ENCODE results near the gene ECHS1.
"Not testable (repeated sequence)": the region's sequence is repeated elsewhere in the genome, so short reads cannot be mapped to it uniquely, and the experiment has no call there.

The ECHS1 gene

DNA sequence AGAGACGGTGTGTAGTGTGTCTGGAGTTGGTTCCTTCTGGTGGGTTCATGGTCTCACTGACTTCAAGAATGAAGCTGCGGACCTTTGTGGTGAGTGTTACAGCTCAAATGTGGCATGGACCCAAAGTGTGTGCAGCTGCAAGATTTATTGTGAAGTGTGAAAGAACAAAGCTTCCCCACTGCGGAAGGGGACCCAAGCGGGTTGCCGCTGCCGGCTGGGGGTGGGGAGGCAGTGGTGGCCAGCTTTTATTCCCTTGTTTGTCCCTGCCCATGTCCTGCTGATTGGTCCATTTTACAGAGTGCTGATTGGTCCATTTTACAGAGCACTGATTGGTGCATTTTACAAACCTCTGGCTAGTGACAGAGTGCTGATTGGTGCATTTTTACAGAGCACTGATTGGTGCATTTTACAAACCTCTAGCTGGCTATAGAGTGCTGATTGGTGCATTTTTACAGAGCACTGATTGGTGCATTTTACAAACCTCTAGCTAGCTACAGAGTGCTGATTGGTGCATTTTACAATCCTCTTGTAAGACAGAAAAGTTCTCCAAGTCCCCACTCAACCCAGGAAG is 52.2 kb downstream of the ECHS1 start:
- DNase-seq: not testable (repeated sequence)

DNA sequence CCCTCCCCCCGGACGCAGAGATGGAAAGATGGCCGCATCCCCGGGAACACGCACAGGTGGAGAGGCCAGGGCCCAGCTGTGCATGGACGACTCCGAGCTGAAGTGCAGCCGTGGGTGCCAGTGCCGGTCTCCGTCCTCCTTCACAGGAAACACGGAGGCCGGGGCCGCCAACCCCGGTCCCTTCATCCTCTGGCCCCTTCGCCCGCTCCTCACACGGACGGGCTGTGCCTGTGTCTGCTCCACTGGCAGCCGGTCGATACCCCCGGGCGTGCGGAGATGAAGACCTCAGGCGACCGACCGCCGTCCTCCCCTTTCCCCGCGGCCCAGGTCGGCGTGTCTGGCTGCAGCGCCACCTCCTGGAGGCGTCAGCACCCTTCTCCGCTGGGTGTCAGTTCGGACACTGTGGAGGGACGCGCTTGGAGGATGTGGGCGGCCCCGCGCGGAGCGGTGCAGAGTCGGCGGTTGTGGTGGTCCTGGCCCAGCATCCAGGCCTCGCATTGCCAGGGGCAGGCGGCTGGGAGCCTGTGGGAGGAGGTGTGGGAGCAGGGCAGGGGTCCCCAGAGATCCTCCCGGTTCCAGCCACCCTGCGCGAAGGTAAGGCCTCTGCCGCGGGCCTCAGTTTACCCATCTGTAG is 54.5 kb downstream of the ECHS1 start:
- peak; percentile 50 to 62 for DNase-seq

DNA sequence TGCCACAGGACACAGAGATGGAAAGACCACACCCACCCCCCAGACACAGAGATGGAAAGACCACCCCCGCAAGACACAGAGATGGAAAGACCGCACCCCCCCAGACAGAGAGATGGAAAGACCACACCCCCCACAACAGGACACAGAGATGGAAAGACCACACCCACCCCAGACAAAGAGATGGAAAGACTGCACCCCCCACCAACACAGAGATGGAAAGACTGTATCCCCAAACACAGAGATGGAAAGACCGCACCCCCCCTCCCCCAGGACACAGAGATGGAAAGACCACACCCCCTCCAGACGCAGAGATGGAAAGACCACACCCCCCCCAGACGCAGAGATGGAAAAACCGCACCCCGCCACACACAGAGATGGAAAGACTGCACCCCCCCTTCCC is 56.4 kb downstream of the ECHS1 start:
- DNase-seq: no peak

DNA sequence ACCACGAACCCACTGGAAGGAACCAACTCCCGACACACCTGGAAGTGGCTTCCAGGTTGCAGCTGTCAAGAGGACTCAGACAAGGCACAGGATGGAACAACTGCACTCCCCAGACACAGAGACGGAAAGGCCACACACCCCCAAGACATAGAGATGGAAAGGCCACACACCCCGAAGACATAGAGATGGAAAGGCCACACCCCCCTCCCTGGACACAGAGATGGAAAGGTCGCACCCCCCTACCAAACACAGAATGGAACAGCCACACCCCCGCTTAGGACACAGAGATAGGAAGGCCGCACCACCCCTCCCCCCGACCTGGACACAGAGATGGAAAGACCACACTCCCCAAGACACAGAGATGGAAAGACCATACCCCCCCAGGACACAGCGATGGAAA is 56.9 kb downstream of the ECHS1 start:
- DNase-seq: no peak

DNA sequence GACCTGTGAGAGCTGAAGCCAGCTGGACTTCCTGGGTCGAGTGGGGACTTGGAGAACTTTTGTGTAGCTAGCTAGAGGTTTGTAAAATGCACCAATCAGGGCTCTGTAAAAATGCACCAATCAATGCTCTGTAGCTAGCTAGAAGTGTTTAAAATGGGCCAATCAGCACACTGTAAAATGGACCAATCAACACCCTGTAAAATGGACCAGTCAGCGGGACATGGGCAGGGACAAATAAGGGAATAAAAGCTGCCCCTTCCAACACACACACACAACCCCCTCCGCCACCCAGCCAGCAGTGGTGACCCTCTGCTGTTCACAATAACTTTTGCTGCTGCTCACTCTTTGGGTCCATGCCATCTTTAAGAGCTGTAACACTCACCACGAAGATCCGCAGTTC is 57.3 kb downstream of the ECHS1 start:
- no peak for DNase-seq

DNA sequence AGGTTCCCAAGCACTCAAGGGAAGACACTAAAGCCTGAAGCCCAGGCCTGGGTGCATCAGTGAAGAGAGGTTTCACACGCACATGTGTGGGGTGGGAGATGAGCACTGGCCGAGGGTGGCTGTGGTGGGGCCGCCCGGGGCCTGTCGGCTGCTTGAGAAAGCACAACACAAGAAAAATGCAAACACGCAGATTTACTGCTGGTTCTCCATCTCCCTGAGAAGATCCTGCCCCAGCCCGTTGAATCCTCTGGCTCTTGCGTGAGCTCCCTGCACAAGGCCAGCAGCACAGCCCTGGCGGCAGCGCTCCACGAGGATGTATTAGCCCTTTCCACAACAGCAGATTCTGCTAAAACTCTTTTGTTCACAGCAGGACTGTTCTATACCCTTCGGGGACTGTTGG is 58.2 kb downstream of the ECHS1 start:
- no peak for DNase-seq

DNA sequence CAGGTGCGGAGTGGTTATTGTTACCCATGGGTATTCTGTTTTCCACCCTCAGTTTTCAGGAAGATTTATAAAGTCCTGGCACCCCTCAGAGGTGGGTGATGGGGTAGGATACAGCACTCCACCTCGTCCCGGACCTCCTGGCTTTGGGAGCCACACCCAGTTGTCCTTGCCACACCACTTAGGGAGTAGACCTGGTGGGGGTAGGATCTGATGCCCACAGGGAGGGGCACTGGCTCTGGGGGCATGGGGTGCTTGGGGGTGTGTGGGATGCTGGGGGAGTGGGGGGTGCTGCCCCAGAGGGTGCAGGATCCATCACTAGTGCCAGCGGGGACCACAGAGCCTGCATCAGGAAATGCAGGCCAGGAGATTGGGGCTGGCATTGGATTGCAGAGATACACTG is 60.0 kb downstream of the ECHS1 start:
- DNase-seq: no peak

DNA sequence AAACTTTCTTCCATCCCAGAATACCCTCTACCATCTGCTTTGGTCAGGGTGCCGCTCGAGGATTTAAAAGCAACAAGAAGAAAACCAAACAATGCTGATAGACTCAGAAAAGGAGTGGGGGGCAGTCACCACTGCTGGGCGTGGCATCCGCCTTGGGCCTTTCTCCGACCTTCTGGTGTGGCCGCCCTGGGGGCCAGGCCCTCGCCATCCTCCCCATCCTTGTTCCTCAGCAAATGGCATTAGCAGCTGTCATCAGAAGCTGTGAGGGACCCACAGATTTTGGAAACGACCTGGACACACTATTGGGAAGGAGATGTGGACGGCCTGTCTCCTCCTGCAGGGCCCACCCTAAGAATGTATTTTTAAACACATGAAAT is 60.4 kb downstream of the ECHS1 start:
- no peak for DNase-seq

Data from activated CD4-positive, alpha-beta T cell treated with anti-CD3 and anti-CD28 coated beads for 4 hours (primary cell).